Kidney (tissue), 14 donors: ENCODE measurements around the gene UCN3. TPM values are rescaled to one million over a fixed set of nuclear protein-coding genes. Genes with fewer than 3 reads are reported as not detected.
A peak's percentile ranks its signal among the peaks of the same experiment; 100 is the strongest.

ENCODE experiments used
- DNase-seq, 5 donors: peaks; one replicate each; pipeline ENCODE4 v3.0.0-alpha.2; 2013 to 2020
- FAIRE-seq: peaks from 2 replicates; lab custom pipeline; 2012; peaks lifted over from hg19 to GRCh38; lab: Jason Lieb, UNC
- H3K27ac ChIP-seq, 2 donors: one replicate each; pipeline ENCODE4 v1.7.0; 2013; ENCODE audit warnings: low read depth in 2 of 2, low read length in 2 of 2, inconsistent platforms in 1 of 2
- H3K27me3 ChIP-seq: one replicate; pipeline ENCODE4 v1.7.1; 2013; ENCODE audit warnings: low read length, inconsistent platforms; ENCODE audit not compliant: control insufficient read depth, insufficient read depth
- H3K36me3 ChIP-seq, 3 donors: one replicate each; pipeline versions ENCODE4 v1.7.0 to v1.7.1; 2013; ENCODE audit warnings: low read length in 3 of 3, control low read depth in 1 of 3, inconsistent platforms in 1 of 3; ENCODE audit not compliant: insufficient read depth in 3 of 3, control insufficient read depth in 2 of 3
- H3K4me1 ChIP-seq, 3 donors: one replicate each; pipeline versions ENCODE4 v1.7.0 to v1.7.1; 2013; ENCODE audit warnings: low read length in 3 of 3, inconsistent platforms in 1 of 3, low read depth in 1 of 3; ENCODE audit not compliant: control insufficient read depth in 2 of 3, insufficient read depth in 2 of 3
- H3K4me3 ChIP-seq, 3 donors: one replicate each; pipeline versions ENCODE4 v1.7.0 to v1.8.1; 2013; ENCODE audit warnings: low read length in 3 of 3, control low read depth in 1 of 3, inconsistent platforms in 1 of 3
- H3K9ac ChIP-seq, 3 donors: one replicate each; pipeline versions ENCODE4 v1.7.0 to v1.7.1; 2013; ENCODE audit warnings: low read length in 3 of 3, control low read depth in 1 of 3, inconsistent platforms in 1 of 3
- H3K9me3 ChIP-seq, 3 donors: one replicate each; pipeline versions ENCODE4 v1.7.0 to v1.7.1; 2013; ENCODE audit warnings: low read length in 3 of 3, control low read depth in 1 of 3, inconsistent platforms in 1 of 3; ENCODE audit not compliant: control insufficient read depth in 2 of 3, insufficient read depth in 1 of 3
- CTCF ChIP-seq: IDR thresholded peaks from 3 replicates; pipeline ENCODE4 v1.5.1; 2012; ENCODE audit warnings: mild to moderate bottlenecking, moderate library complexity, borderline replicate concordance; ENCODE audit not compliant: insufficient read depth; ENCODE audit errors: extremely low read depth
- intact Hi-C: fragments of 100-400 bp; cut with DNase I; formaldehyde crosslinking; loops from one replicate; pipeline ENCODE4 v1.11.1; 2022
- polyA plus RNA-seq: library from polyadenylated mRNA; stranded (reverse); fragments of 350-450 nt; fragmentation: Illumina TruSeq; extraction: RNeasy Lipid Tissue Mini Kit (QIAGEN cat#74804); gene quantifications from one replicate; pipeline ENCODE4 v1.2.3, GENCODE V29; 2014; ENCODE audit warnings: low read depth, low replicate concordance; ENCODE audit not compliant: insufficient read depth
- total RNA-seq: library from RNA; stranded (reverse); fragmentation: NEBNext Ultra II Directional; extraction: Animal tissue kit (Norgen Biotek cat#: 25700); gene quantifications from one replicate; pipeline ENCODE4 v1.2.1, GENCODE V29; 2021
- donor health status: control.
- donor health status: control.
- donor health status: control.
- donor health status: control.
- donor health status: control.
- donor health status: DM: yes; HTN: yes; CAD: no.
- donor health status: Normal renal cell carcinoma (clear cell type).

UCN3 gene
- total and polyA plus RNA-seq, 2 donors from 2014 or later: 1.4 TPM; not detected in 1

- no peak for TF ChIP-seq CTCF
- FAIRE-seq (no peak), DNase-seq (no peak)
- Histone ChIP-seq H3K27me3 (no peaks in the 10 kb centered on the region), H3K36me3 (no peaks in the 10 kb centered on the region), H3K4me3 (peak overlapping the region; percentile 51 to 75 (median 67)), H3K4me1 (peaks cover 0 to 5% (median 0%) of the 10 kb centered on the region in 3 donors), H3K27ac (no peak overlapping the region), H3K9me3 (no peaks in the 10 kb centered on the region), H3K9ac (no peak overlapping the region)
- intact Hi-C loops: no loop called here
Observed at GRCh38 chr10:5411941-5412276, 47.1 kb downstream of the UCN3 start.

GRCh38 chr10:5412277-5412941, 47.6 kb downstream of the UCN3 start, which contains the start of gene NET1:
TSS of gene NET1 (plus strand) at chr10:5412557. CDS start at chr10:5412693, 136 bp downstream.
- no peaks in the 10 kb centered on the region for H3K27me3 ChIP-seq
- no peak for TF ChIP-seq CTCF
- H3K9ac ChIP-seq: peak within 1 kb of the TSS in 1 of 3 donors; percentile 17
- peak within 1 kb of the TSS; percentile 55 to 80 (median 75) for H3K4me3 ChIP-seq
- peak within 1 kb of the TSS in 1 of 2 donors; percentile 40 for H3K27ac ChIP-seq
- H3K36me3 ChIP-seq: no peaks in the 10 kb centered on the region
- FAIRE-seq (peak; percentile 53), DNase-seq (peak; percentile 94 to 96 (median 95))
- intact Hi-C loops: no loop called here
- H3K9me3 ChIP-seq: no peaks in the 10 kb centered on the region
- peaks cover 0 to 5% (median 0%) of the 10 kb centered on the region in 3 donors for H3K4me1 ChIP-seq

GRCh38 chr10:5413012-5413938, 48.5 kb downstream of the UCN3 start:
- H3K4me3 ChIP-seq: peak overlapping the region; percentile 55 to 80 (median 75)

More at GRCh38 chr10:5413012-5413938, 48.5 kb downstream of the UCN3 start:
- DNase-seq (peak in 3 of 5 donors; percentile 33 to 53 (median 39)), FAIRE-seq (no peak)
- H3K27me3 ChIP-seq: no peaks in the 10 kb centered on the region
- intact Hi-C loops: no loop called here
- H3K36me3 ChIP-seq: no peaks in the 10 kb centered on the region
- H3K27ac ChIP-seq: no peak overlapping the region
- no peak for TF ChIP-seq CTCF
- H3K9me3 ChIP-seq: peaks cover 0 to 1% (median 0%) of the 10 kb centered on the region in 3 donors
- H3K9ac ChIP-seq: peak overlapping the region in 1 of 3 donors; percentile 17
- H3K4me1 ChIP-seq: peaks cover 0 to 5% (median 0%) of the 10 kb centered on the region in 3 donors
